ENCODE measurements around the gene C5orf47.

DNA sequence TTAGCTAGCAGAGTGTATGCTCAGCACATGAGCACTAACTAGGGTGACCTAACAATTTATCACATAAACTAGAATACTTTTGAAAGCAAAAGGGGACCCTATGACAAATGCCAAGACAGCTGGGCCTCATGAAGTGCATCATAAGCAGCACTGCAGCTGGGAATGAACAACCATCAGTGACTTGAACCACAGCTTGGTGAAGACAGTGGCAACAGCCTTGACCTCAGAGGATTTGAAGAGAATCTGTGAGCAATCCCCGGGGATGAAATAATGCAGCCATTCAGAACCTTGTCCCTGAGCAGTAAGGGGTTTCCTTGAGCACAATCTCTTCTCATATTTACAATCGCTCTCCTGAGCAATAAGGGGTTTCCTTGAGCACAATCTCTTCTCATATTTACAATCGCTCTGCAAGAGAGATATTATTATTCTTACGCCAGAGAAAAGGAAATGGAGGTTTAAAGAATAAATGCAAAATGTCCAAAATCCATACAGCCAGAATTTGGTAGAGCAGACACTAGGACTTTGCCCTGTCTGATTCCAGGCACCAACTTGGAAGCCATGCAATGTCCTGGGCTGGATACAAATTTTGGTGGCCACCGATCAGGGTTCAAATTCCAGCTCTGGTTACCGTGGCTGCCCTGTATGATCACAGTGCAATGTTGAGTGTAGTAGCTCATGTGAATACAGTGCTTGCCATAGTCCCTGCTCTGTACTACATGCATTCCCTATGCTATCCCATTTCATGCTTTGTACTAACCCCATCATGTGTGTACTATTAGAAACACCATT, 55.7 kb downstream of the C5orf47 start:
- TF ChIP-seq CTCF (IDR thresholded peaks at IDR 0.05), result no peak
- no peak for TF ChIP-seq POLR2AphosphoS5 (IDR thresholded peaks at IDR 0.05)

Data from breast epithelium (tissue), 3 donors.